ENCODE data around the gene NUBPL. TPM values are rescaled to one million over a fixed set of nuclear protein-coding genes. Genes with fewer than 3 reads are reported as not detected.
"Not testable (repeated sequence)": the region's sequence is repeated elsewhere in the genome, so short reads cannot be mapped to it uniquely, and the experiment has no call there.

The NUBPL gene
- total RNA-seq, 2 experiments from 2014 or later, result 5.8 to 9.4 TPM

DNA sequence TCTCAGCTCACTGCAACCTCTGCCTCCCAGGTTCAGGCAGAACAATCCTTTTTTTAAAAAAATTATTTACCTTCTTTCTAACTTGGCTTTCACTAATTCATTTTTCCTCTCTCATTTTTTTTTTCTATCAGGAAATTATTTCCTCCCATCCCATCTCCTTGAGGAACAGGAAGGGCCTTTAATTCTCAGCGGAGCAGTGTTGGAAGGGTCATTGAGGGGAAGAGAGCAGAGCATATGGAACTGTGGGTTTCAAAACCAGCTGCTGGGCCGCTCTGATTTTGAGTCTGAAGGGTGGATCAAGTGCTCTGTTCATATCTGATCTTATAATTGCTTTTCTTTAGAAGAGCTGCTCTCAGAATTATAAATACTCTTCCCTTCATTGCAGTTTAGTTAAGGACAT is 29.0 kb downstream of the NUBPL start:
- Mint-ChIP-seq H3K9me3 (peaks cover 2% of the 10 kb centered on the region), H3K4me1 (no peaks in the 10 kb centered on the region), H3K27ac (no peak overlapping the region), H3K36me3 (no peaks in the 10 kb centered on the region), H3K4me3 (no peak overlapping the region), H3K27me3 (no peaks in the 10 kb centered on the region)
- POLR2A ChIA-PET, result no interaction called here
- ATAC-seq (ENCODE audit: low read depth) (no peak), DNase-seq (no peak)

DNA sequence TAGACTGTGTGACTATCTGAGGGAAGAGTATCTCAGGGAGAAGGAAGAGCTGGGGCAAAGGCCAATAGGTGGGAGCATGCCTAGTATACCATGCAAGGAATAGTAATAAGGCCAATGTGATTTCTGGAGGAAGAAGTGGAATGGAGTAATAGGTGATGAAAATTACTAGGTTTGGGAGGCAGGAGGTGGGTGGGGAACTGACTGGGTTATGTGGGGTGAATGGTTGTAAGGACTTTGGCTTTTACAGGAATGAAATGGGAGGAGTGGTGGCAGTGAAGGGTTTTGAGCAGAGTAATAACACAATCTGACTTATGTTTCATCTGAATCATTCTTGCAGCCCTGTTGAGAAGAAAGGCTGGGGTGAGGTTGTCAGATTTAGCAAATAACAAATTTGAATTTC is 30.9 kb downstream of the NUBPL start:
- Mint-ChIP-seq H3K9me3 (peaks cover 2% of the 10 kb centered on the region), H3K27ac (no peak overlapping the region), H3K36me3 (peaks cover 2% of the 10 kb centered on the region), H3K4me1 (no peaks in the 10 kb centered on the region), H3K4me3 (no peak overlapping the region), H3K27me3 (no peaks in the 10 kb centered on the region)
- POLR2A ChIA-PET, result no interaction called here
- ATAC-seq (ENCODE audit: low read depth) (no peak), DNase-seq (no peak)

DNA sequence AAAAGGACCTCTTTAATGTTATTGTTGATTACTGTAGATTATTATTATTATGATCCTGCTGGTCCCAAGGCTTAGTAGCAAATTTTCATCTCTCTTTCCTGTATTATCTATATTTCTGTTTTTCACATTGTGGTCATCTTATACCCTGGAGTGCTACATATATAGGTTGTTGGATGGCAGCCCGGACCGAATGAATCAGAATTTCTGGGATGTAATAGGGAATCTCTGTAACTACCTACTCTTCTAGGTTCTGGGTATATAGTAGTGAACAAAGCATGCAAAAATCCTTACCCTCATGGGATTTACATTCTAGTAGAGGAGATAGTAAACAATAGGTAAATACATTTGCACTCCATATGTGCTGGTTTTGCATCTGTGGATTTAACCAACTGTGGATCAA is 31.4 kb downstream of the NUBPL start:
- Mint-ChIP-seq H3K9me3 (peaks cover 2% of the 10 kb centered on the region), H3K4me1 (no peaks in the 10 kb centered on the region), H3K4me3 (no peak overlapping the region), H3K36me3 (peaks cover 2% of the 10 kb centered on the region), H3K27me3 (no peaks in the 10 kb centered on the region), H3K27ac (no peak overlapping the region)
- DNase-seq (no peak), ATAC-seq (ENCODE audit: low read depth) (no peak)
- POLR2A ChIA-PET, result no interaction called here

DNA sequence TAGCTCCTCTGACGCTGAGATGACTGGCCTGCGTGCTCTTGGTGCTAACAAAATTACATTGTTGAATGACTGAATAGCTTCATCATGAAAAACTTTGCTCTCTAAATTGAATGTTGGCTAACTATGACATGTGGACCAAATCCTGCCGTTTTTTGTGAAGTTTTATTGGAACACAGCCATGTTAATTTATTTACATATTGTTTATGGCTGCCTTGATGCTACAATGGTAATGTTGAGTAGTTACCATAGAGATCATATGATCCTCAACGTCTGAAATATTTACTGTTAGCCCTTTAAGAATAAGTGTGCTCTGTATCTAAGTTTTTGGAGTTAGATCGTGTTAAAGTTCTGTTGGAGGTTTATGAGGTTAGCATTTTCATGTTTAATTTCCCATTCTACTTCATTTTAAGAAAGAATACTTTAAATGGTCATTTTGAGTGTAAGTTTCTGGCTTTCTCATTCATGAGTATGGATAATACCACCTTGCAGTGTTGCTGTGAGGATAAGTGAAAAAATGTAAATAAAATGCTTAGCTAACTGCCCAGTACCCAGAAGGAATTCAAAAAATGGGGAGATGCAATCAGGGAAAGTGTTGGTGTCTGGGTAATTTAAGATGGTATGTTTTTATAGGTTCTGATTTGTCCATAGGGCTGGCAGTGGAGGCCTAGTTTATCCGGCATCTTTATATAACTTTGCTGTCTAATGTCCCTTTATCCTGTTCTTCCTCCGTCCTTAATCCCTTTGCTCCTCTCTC is 35.3 kb downstream of the NUBPL start:
- ATAC-seq (ENCODE audit: low read depth) (no peak), DNase-seq (no peak)
- H3K4me3 Mint-ChIP-seq, result no peak overlapping the region
- H3K9me3 Mint-ChIP-seq, result peaks cover 5% of the 10 kb centered on the region
- no peak overlapping the region for H3K27ac Mint-ChIP-seq
- POLR2A ChIA-PET, result no interaction called here
- H3K36me3 Mint-ChIP-seq, result peaks cover 15% of the 10 kb centered on the region
- H3K27me3 Mint-ChIP-seq, result no peaks in the 10 kb centered on the region
- H3K4me1 Mint-ChIP-seq, result no peaks in the 10 kb centered on the region

DNA sequence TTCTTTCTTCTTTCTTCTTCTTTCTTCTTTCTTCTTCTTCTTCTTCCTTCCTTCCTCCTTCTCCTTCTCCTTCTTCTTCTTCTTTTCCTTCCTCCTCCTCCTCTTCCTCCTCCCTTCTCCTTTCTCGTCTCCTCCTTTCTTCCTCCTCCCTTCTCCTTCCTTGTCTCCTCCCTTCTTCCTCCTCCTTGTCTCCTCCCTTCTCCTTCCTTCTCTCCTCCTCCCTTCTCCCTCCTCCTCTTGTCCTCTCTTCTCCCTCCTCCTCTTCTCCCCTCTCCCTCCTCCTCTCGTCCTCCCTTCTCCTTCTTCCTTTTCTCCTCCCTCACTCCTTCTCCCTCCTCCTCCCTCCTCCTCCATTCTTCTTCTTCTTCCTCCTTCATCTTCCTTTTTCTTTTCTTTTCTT is 44.5 kb downstream of the NUBPL start:
- Mint-ChIP-seq H3K27ac (no peak overlapping the region), H3K9me3 (peaks cover 6% of the 10 kb centered on the region), H3K36me3 (peaks cover 12% of the 10 kb centered on the region), H3K4me1 (no peaks in the 10 kb centered on the region), H3K4me3 (no peak overlapping the region), H3K27me3 (no peaks in the 10 kb centered on the region)
- ATAC-seq (ENCODE audit: low read depth), result no peak
- DNase-seq, result no peak
- POLR2A ChIA-PET, result no interaction called here

DNA sequence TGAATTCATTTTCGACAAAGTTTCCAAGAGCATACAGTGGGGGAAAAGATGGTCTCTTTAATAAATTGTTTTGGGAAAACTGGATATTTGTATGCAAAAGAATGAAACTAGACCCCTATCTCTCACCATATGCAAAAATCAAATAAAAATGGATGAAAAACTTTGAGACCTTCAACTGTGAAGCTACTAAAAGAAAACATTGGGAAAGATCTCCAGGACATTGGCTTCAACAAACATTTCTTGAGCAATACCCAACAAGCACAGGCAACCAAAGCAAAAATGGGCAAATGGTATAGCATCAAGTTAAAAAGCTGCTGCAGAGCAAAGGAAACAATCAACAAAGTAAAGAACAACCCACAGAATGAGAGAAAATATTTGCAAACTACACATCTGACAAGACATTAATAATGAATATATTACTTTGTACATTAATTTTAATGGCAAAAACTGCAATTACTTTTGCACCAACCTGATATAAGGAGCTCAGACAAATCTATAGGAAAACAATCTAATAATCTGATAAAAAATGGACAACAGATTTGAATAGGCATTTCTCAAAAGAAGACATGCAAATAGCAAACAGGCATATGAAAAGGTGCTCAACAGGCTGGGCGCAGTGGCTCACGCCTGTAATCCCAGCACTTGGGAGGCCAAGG is 50.7 kb downstream of the NUBPL start:
- peaks cover 11% of the 10 kb centered on the region for H3K9me3 Mint-ChIP-seq
- POLR2A ChIA-PET, result no interaction called here
- ATAC-seq (ENCODE audit: low read depth) (no peak), DNase-seq (no peak)
- H3K27me3 Mint-ChIP-seq, result no peaks in the 10 kb centered on the region
- no peaks in the 10 kb centered on the region for H3K4me1 Mint-ChIP-seq
- no peaks in the 10 kb centered on the region for H3K36me3 Mint-ChIP-seq
- no peak overlapping the region for H3K4me3 Mint-ChIP-seq
- H3K27ac Mint-ChIP-seq, result no peak overlapping the region

DNA sequence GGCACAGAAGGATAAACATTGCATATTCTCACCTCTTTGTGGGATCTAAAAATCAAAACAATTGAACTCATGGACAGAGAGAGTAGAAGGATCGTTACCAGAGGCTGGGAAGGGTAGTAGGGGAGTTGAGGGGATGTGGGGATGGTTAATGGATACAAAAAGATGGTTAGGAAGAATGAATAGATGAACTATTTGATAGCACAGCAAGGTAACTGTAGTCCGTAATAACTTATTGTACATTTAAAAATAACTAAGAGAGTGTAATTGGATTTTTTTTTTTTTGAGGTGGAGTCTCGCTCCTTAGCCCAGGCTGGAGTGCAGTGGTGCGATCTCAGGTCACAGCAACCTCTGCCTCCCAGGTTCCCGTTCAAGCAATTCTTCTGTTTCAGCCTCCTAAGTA is 52.0 kb downstream of the NUBPL start:
- DNase-seq (no peak), ATAC-seq (ENCODE audit: low read depth) (no peak)
- Mint-ChIP-seq H3K9me3 (peaks cover 14% of the 10 kb centered on the region), H3K4me1 (no peaks in the 10 kb centered on the region), H3K27ac (no peak overlapping the region), H3K4me3 (no peak overlapping the region), H3K27me3 (no peaks in the 10 kb centered on the region), H3K36me3 (no peaks in the 10 kb centered on the region)
- POLR2A ChIA-PET, result no interaction called here

DNA sequence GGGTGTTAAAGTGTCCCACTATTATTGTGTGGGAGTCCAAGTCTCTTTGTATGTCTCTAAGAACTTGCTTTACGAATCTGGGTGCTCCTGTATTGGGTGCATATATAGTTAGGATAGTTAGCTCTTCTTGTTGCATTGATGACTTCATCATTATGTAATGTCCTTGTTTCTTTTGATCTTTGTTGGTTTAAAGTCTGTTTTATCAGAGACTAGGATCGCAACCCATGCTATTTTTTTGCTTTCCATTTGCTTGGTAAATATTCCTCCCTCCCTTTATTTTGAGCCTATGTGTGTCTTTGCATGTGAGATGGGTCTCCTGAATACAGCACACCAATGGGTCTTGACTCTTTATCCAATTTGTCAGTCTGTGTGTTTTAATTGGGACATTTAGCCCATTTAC is 57.7 kb downstream of the NUBPL start:
- H3K9me3 Mint-ChIP-seq, result peaks cover 32% of the 10 kb centered on the region
- H3K27me3 Mint-ChIP-seq; DNase-seq; H3K27ac Mint-ChIP-seq; ATAC-seq (ENCODE audit: low read depth); H3K4me1 Mint-ChIP-seq; POLR2A ChIA-PET; H3K4me3 Mint-ChIP-seq: not testable (repeated sequence)
- H3K36me3 Mint-ChIP-seq, result peaks cover 16% of the 10 kb centered on the region

DNA sequence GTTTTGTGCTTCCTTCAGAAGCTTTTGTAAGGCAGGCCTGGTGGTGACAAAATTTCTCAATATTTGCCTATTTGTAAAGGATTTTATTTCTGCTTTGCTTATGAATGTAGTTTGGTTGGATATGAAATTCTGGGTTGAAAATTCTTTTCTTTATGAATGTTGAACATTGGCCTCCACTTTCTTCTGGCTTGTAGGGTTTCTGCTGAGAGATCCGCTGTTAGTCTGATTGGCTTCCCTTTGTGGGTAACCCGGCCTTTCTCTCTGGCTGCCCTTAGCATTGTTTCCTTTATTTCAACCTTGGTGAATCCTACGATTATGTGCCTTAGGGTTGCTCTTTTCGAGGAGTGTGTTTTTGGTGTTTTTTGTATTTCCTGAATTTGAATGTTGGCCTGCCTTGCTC is 58.2 kb downstream of the NUBPL start:
- peaks cover 19% of the 10 kb centered on the region for H3K36me3 Mint-ChIP-seq
- DNase-seq (no peak), ATAC-seq (ENCODE audit: low read depth) (no peak)
- no peaks in the 10 kb centered on the region for H3K27me3 Mint-ChIP-seq
- peaks cover 32% of the 10 kb centered on the region for H3K9me3 Mint-ChIP-seq
- POLR2A ChIA-PET, result no interaction called here
- no peaks in the 10 kb centered on the region for H3K4me1 Mint-ChIP-seq
- no peak overlapping the region for H3K27ac Mint-ChIP-seq
- H3K4me3 Mint-ChIP-seq, result no peak overlapping the region

DNA sequence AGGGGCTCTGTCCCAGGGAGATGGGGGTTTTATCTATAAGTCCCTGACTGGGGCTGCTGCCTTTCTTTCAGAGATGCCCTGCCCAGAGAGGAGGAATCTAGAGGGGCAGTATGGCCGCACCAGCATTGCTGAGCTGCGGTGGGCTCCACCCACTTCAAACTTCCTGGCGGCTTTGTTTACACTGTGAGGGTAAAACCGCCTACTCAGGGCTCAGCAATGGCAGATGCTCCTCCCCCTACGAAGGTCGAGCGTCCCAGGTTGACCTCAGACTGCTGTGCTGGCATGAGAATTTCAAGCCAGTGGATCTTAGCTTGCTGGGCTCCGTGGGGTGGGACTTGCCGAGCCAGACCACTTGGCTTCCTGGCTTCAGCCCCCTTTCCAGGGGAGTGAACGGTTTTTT is 59.7 kb downstream of the NUBPL start:
- H3K27ac Mint-ChIP-seq; H3K27me3 Mint-ChIP-seq; DNase-seq; H3K4me1 Mint-ChIP-seq; H3K4me3 Mint-ChIP-seq; ATAC-seq (ENCODE audit: low read depth); POLR2A ChIA-PET: not testable (repeated sequence)
- peaks cover 37% of the 10 kb centered on the region for H3K9me3 Mint-ChIP-seq
- peaks cover 22% of the 10 kb centered on the region for H3K36me3 Mint-ChIP-seq

DNA sequence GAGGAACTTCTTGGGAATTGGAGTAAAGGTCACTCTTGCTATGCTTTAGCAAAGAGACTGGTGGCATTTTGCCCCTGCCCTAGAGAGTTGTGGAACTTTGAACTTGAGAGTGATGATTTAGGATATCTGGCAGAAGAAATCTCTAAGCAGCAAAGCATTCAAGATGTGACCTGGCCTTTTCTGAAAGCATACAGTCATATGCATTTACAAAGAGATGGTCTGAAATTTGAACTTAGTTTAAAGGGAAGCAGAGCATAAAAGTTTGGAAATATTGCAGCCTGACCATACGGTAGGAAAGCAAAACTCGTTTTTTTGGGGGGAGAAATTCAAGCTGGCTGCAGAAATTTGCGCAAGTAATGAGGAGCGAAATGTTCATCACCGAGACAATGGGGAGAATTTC is 60.9 kb downstream of the NUBPL start:
- H3K27me3 Mint-ChIP-seq, result no peaks in the 10 kb centered on the region
- H3K4me1 Mint-ChIP-seq, result no peaks in the 10 kb centered on the region
- no peak overlapping the region for H3K27ac Mint-ChIP-seq
- DNase-seq, result no peak
- POLR2A ChIA-PET, result no interaction called here
- peaks cover 32% of the 10 kb centered on the region for H3K9me3 Mint-ChIP-seq
- peaks cover 22% of the 10 kb centered on the region for H3K36me3 Mint-ChIP-seq
- H3K4me3 Mint-ChIP-seq, result no peak overlapping the region
- ATAC-seq (ENCODE audit: low read depth), result no peak

DNA sequence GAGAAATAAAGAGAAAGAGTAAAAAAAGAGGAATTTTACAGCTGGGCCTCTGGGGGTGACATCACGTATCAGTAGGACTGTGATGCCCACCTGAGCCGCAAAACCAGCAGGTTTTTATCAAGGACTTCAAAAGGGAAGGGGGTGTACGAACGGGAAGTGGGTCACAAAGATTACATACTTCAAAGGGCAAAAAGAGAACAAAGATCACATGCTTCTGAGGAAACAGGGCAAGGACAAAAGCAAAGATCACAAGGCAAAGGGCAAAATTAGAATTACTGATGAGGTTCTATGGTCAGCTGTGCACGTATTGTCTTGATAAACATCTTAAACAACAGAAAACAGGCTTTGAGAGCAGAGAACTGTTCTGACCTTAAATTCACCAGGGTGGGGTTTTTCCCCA is 91.7 kb downstream of the NUBPL start:
- H3K9me3 Mint-ChIP-seq, result peaks cover 18% of the 10 kb centered on the region
- H3K4me3 Mint-ChIP-seq; ATAC-seq (ENCODE audit: low read depth); H3K27me3 Mint-ChIP-seq; H3K4me1 Mint-ChIP-seq; H3K36me3 Mint-ChIP-seq; POLR2A ChIA-PET; DNase-seq; H3K27ac Mint-ChIP-seq: not testable (repeated sequence)

DNA sequence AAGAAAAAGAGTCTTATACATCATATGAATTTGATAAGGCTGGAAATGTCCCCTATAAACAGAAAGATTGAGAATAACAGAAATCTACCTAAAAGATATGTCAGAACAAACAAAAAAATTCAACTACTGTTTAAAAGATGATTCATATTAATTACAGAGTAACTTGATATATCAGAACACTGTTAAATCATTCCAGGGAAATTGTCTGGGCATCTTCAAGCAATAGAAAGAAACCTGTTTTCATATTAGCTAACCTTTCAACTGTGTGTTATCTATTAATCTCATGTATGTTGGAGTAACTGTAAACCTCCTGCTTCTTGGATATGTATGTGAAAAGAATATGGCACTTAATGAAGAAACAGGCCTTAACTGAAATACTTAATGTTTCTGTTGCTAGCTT is 96.7 kb downstream of the NUBPL start:
- ATAC-seq (ENCODE audit: low read depth), result no peak
- POLR2A ChIA-PET, result no interaction called here
- Mint-ChIP-seq H3K4me1 (peaks cover 2% of the 10 kb centered on the region), H3K4me3 (no peak overlapping the region), H3K9me3 (peaks cover 13% of the 10 kb centered on the region), H3K27ac (no peak overlapping the region), H3K27me3 (no peaks in the 10 kb centered on the region), H3K36me3 (peaks cover 10% of the 10 kb centered on the region)
- DNase-seq, result no peak

DNA sequence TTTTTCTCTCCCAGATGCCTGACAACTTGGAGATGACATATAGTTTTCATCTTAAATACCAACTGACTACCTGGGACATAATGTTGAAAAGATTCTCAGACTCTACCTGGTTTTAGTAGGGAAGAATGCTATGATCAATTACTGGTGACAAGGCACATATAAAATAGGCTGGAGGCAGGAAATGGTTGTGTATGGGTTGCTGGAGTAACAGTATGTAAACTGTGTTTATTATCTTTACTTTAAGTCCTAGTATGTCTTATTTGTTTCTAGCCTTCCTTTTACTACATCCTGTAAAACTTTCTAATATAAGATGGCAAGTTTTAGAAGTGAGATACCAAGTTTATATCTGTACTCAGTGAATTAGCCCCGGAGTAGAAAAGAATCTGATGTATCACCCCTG is 98.1 kb downstream of the NUBPL start:
- POLR2A ChIA-PET, result no interaction called here
- Mint-ChIP-seq H3K27ac (no peak overlapping the region), H3K36me3 (peaks cover 8% of the 10 kb centered on the region), H3K4me1 (peaks cover 2% of the 10 kb centered on the region), H3K4me3 (no peak overlapping the region), H3K9me3 (peaks cover 8% of the 10 kb centered on the region), H3K27me3 (no peaks in the 10 kb centered on the region)
- no peak for DNase-seq
- no peak for ATAC-seq (ENCODE audit: low read depth)

Data from activated naive CD8-positive, alpha-beta T cell treated with anti-CD3 and anti-CD28 coated beads, Interleukin-2, amount 10 ng/mL, durations not matched to agents 7 days and 5 days (primary cell).